Uterus (tissue), 4 donors: ENCODE measurements around the gene CYP8B1. TPM values are rescaled to one million over a fixed set of nuclear protein-coding genes. Genes with fewer than 3 reads are reported as not detected.

Source experiments
- DNase-seq, 2 donors: peaks; one replicate each; pipeline ENCODE4 v3.0.0-alpha.2; 2019 to 2020
- H3K27ac ChIP-seq, 2 donors: fragments of 200-600 bp; sonication (generic); 1 replicate in 1 of 2; 2 replicates in 1 of 2; pipeline ENCODE4 v1.5.1; 2016 to 2018
- H3K27me3 ChIP-seq, 2 donors: fragments of 200-600 bp; sonication (generic); one replicate each; pipeline ENCODE4 v1.5.1; 2018 to 2019; ENCODE audit warnings: control low read depth in 1 of 2
- H3K36me3 ChIP-seq, 2 donors: fragments of 200-600 bp; sonication (generic); one replicate each; pipeline ENCODE4 v1.5.1; 2019; ENCODE audit warnings: control low read depth in 1 of 2
- H3K4me1 ChIP-seq, 2 donors: fragments of 200-600 bp; sonication (generic); one replicate each; pipeline ENCODE4 v1.5.1; 2018 to 2019; ENCODE audit warnings: control low read depth in 1 of 2
- H3K4me3 ChIP-seq, 2 donors: fragments of 200-600 bp; sonication (generic); 1 replicate in 1 of 2; 2 replicates in 1 of 2; pipeline ENCODE4 v1.5.1; 2018 to 2019; ENCODE audit warnings: mild to moderate bottlenecking in 1 of 2
- H3K9me3 ChIP-seq, 2 donors: fragments of 200-600 bp; sonication (generic); one replicate each; pipeline ENCODE4 v1.5.1; 2019; ENCODE audit warnings: control low read depth in 1 of 2
- CTCF ChIP-seq, 4 experiments: fragments of 200-600 bp in 2 of 4; fragments of 450-650 bp in 2 of 4; sonication (generic) in 2 of 4; IDR thresholded peaks; one replicate each; pipeline ENCODE4 v1.5.1; 2016 to 2019; ENCODE audit warnings: antibody characterized with exemption in 4 of 4, mild to moderate bottlenecking in 2 of 4, moderate library complexity in 1 of 4
- POLR2A ChIP-seq, 2 donors: fragments of 450-650 bp; IDR thresholded peaks; one replicate each; pipeline ENCODE4 v1.6.1; 2016; ENCODE audit warnings: antibody characterized with exemption in 2 of 2, mild to moderate bottlenecking in 1 of 2, moderate library complexity in 1 of 2
- intact Hi-C: fragments of 100-400 bp; cut with DNase I; formaldehyde crosslinking; loops from one replicate; pipeline ENCODE4 v1.15.1; 2023; ENCODE audit warnings: low total_unique reads
- total RNA-seq, 4 donors: library from RNA; depleted of rRNA in 3 of 4; stranded (reverse); fragments of >200 nt in 3 of 4; gene quantifications; one replicate each; pipeline versions ENCODE4 v1.1.0 to v1.2.4, GENCODE V29; 2014 to 2023
- donor health status: DM: yes; HTN: yes; CAD: no.

The CYP8B1 gene
- total RNA-seq, 4 donors from 2014 or later: not detected

- Histone ChIP-seq H3K27me3 (no peaks in the 10 kb centered on the region), H3K4me3 (no peak overlapping the region), H3K36me3 (no peaks in the 10 kb centered on the region), H3K4me1 (no peaks in the 10 kb centered on the region), H3K9me3 (no peaks in the 10 kb centered on the region), H3K27ac (no peak overlapping the region)
- no peak for TF ChIP-seq CTCF (IDR thresholded peaks at IDR 0.05)
- no peak for TF ChIP-seq POLR2A (IDR thresholded peaks at IDR 0.05)
- intact Hi-C loops: no loop called here
- DNase-seq: no peak
These were observed 17.1 kb upstream of the CYP8B1 start for GRCh38 chr3:42892807-42893206.

- Histone ChIP-seq H3K4me1 (no peaks in the 10 kb centered on the region), H3K9me3 (no peaks in the 10 kb centered on the region), H3K27me3 (no peaks in the 10 kb centered on the region), H3K27ac (no peak overlapping the region), H3K4me3 (no peak overlapping the region), H3K36me3 (no peaks in the 10 kb centered on the region)
- TF ChIP-seq CTCF (IDR thresholded peaks at IDR 0.05) (no peak), POLR2A (IDR thresholded peaks at IDR 0.05) (no peak)
- DNase-seq: no peak
- intact Hi-C loops: no loop called here
These were observed 16.5 kb upstream of the CYP8B1 start for GRCh38 chr3:42892169-42892568.

GRCh38 chr3:42891042-42891441 is 15.4 kb upstream of the CYP8B1 start:
- intact Hi-C loops: no loop called here
- Histone ChIP-seq H3K4me3 (no peak overlapping the region), H3K4me1 (no peaks in the 10 kb centered on the region), H3K27ac (no peak overlapping the region), H3K27me3 (no peaks in the 10 kb centered on the region), H3K36me3 (no peaks in the 10 kb centered on the region), H3K9me3 (no peaks in the 10 kb centered on the region)
- TF ChIP-seq POLR2A (IDR thresholded peaks at IDR 0.05) (no peak), CTCF (IDR thresholded peaks at IDR 0.05) (no peak)
- DNase-seq: no peak

GRCh38 chr3:42887084-42887483 is 11.4 kb upstream of the CYP8B1 start:
- no peaks in the 10 kb centered on the region for H3K4me1 ChIP-seq
- no peaks in the 10 kb centered on the region for H3K9me3 ChIP-seq
- intact Hi-C loops: no loop called here
- H3K27ac ChIP-seq: no peak overlapping the region
- no peaks in the 10 kb centered on the region for H3K36me3 ChIP-seq
- H3K27me3 ChIP-seq: no peaks in the 10 kb centered on the region
- DNase-seq: no peak
- TF ChIP-seq POLR2A (IDR thresholded peaks at IDR 0.05) (no peak), CTCF (IDR thresholded peaks at IDR 0.05) (no peak)
- no peak overlapping the region for H3K4me3 ChIP-seq

- H3K4me3 ChIP-seq: no peak overlapping the region
- H3K36me3 ChIP-seq: no peaks in the 10 kb centered on the region
- H3K27ac ChIP-seq: no peak overlapping the region
- peaks cover 0 to 2% of the 10 kb centered on the region in 2 donors for H3K4me1 ChIP-seq
- intact Hi-C loops: no loop called here
- TF ChIP-seq POLR2A (IDR thresholded peaks at IDR 0.05) (no peak), CTCF (IDR thresholded peaks at IDR 0.05) (no peak)
- H3K27me3 ChIP-seq: no peaks in the 10 kb centered on the region
- DNase-seq: no peak
- H3K9me3 ChIP-seq: no peaks in the 10 kb centered on the region
These were observed 10.7 kb upstream of the CYP8B1 start for GRCh38 chr3:42886294-42886822.
